Activated T-helper 1 cell treated with anti-CD3 and anti-CD28 coated beads, Interleukin-2, amount 50 U/mL, for 16 hours (primary cell): ENCODE results near the gene CDH13.

Source experiments
- DNase-seq, 2 donors: peaks; one replicate each; pipeline ENCODE4 v3.0.0-alpha.2; 2020; ENCODE audit warnings: low read depth in 1 of 2, low spot score in 1 of 2

CDH13 gene

GRCh38 chr16:83732536-83732935 lies 1105.8 kb downstream of the CDH13 start:
- no peak for DNase-seq

GRCh38 chr16:83733301-83733700 lies 1106.5 kb downstream of the CDH13 start:
- DNase-seq = no peak

GRCh38 chr16:83734136-83734535 lies 1107.4 kb downstream of the CDH13 start:
- DNase-seq = no peak

GRCh38 chr16:83737729-83738354 lies 1111.1 kb downstream of the CDH13 start:
- no peak for DNase-seq

DNA sequence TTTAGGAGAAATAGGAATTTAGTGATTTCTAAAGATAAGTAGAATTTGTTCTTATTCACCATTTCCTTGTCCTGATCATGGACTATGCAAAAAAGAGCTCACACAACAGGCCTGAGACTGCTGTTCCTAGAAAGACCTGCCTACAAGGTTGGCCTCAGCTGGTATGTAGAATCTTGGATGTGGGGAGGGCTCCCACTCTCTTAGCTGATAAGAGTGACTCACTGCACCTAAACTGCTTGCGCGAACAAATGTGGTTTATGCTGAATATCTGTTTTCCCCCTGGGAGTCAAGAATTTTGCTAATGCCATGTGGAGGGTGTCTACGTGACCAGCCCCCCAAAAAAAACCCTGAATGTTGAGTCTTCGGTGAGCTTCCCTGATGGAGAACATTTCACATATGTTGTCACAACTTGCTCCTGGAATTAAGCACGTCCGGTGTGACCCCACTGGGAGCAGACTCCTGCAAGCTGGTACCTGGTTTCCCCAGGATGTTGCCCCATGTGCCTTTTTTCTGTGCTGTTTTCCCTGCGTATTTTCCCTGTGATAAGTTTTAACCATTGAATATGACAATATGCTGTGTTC lies 1112.2 kb downstream of the CDH13 start:
- DNase-seq = no peak

DNA sequence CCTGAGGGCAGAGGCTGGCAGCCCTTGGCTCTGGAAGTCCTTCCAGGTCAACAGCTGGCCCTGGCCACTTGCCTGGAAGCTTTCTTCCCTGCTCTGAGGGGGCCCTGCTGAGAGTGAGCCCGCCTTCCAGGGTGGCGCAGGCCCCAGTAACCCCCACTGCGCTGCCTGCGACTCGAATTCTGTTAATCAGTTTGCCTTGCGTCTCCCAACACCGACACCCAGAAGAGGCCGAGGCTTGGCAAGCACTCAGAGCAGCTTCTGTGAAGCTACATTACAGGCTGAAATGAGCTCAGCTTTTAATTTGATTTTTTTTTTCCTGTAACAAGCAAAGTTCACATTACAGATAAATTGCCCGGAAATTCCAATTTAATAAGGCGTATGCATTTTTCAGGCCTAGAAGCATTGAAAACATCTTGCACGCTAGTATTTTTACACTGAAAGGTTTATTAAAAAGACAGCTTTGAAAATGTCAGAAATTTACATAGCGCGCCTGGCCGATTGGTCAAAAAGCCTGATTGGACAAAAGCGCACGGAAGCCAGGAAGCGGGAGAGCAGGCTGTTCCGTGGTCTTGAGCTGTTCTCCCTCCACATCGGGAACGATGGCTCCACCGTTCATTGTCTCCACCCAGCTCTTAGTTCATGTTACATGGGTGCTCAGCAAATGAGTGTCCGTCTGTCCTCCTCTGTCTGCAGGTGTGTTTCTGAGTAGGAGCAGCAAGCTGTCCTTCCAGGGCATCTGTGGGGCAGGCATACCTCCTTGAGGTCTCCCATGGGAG lies 1115.5 kb downstream of the CDH13 start:
- DNase-seq = no peak

DNA sequence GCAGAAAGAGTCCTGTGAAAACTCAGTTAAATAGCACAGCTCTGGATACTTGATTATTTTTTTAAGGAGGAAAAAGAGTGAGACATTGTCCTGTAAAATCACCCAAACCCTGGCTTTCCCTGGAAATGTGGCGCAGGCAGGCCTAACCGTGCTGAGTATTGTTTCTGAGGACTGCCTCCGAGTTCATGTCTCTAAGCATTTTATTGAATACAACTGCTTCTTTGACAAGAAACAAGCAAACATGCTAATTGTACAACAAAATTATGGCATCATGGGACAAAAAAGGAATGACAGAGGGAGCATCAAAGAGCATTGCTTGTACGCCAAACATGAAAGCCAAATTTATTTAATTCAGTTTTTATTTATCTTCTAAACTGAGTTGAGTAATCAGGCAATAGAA lies 1116.5 kb downstream of the CDH13 start:
- DNase-seq = no peak

- no peak for DNase-seq
These were observed 1117.0 kb downstream of the CDH13 start for GRCh38 chr16:83743720-83744119.

DNA sequence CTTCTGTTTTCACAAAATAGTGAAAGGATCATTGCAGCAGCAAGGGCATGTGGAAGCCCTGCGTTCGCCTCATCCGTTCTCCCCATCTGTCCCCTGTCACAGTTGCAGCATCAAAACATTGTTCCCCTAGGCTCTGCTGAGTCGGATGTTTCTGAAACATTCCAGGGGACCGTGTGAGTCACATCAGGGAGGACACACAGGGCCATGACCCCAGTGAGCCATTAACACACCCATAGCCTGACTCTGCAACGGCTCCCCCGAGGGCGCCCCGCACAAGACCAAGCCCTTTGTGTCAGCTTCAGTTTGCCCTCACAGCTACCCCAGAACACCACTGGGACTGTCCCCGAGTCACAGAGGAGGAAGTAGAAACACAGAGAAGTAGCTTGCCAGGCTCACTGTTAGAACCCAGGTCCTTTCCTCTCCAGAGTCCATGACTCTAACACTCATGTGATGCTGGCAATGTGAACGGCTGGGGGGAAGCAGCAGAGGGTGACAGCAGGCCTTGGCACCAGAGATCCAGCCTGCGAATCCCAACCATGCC lies 1117.7 kb downstream of the CDH13 start:
- no peak for DNase-seq

DNA sequence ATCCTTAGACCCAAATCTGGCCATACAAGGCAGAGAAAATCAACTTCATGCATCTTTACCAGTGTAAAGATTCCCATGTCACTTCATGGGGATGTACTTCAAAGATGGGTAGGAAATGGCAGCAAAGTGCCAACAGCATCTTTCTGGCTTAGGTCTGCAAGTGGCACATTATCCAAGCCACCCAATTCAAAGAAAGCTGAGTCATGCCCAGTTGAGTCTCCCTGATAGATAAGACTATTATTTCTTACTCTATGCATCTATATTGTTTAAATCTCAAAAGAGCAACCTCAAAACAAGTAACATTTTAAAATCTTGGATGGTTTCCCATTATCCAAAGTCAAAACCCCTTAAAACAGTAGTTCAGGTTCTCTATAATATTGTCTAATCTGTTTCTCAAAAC lies 1119.8 kb downstream of the CDH13 start:
- DNase-seq = no peak

- DNase-seq = no peak
These were observed 1121.2 kb downstream of the CDH13 start for GRCh38 chr16:83747936-83748335.

- no peak for DNase-seq
These were observed 1128.6 kb downstream of the CDH13 start for GRCh38 chr16:83755391-83755790.

- no peak for DNase-seq
These were observed 1135.6 kb downstream of the CDH13 start for GRCh38 chr16:83762141-83762991.

DNA sequence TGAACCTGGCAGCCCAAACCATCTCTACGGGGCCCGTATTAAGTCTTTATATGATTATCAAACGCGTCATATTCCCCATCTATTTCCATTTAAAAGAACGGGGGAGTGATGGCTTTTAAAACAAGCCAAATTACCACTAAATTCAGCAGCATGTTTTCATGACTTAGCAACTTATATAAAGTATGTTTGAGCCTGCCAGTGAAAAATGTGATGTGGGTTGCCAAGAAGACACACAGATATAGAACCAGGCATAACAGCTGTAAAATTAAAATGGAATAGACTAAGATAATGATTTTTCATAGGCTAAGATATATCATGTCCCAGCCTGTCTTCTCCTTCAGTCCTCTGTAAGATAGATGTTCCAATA lies 1136.2 kb downstream of the CDH13 start:
- no peak for DNase-seq

- DNase-seq = no peak
These were observed 1142.2 kb downstream of the CDH13 start for GRCh38 chr16:83768986-83769385.

DNA sequence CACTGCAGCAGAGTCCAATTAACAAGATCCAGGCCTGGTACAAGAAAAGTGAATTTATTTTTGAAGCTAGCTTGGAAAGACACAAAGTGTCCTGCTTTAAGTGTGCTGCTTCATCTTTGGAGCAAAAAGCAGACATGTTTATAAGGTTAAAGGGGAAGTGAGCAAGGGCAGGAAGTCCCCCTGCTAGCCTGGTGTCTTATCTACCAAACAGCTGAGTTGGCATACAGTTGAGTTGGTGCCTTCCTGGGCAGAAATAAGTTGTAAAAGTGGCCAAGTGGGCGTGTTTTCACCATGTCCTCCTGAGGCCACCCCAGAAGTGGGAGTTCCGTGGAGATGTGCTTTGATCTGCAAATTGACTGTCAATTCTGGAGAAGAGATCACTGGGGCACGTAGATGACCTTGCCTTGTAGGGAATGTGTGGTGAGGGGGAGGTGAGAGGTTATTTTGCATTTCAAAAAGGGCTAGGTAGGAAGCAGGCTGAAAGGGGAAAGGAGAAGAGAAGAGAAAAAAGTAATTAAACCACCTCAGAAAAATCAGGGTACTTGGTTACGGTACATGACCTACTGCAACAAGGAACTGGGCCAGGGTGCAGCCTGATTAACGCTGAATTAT lies 1142.7 kb downstream of the CDH13 start:
- DNase-seq = no peak

GRCh38 chr16:83771306-83771942 lies 1144.7 kb downstream of the CDH13 start:
- DNase-seq = no peak

DNA sequence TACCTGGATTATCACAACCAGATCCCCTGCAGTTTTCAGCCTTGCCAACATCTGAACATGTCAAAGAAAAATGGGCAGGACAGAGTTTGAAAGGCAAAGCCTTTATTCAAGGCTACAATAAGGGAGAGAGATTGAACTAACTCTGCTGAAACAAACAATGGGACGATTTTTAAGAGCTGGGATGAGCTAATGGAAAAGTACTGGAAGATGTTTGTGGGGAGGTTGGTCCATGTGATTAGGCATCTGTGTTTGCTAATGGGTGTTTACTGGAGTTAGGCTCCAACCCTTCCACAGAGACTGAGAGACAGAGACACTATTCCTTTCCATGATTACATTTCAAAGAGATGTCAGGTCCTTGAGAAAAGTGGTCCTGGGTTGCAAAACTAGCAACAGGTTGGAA lies 1146.0 kb downstream of the CDH13 start:
- DNase-seq = no peak

GRCh38 chr16:83774066-83774465 lies 1147.3 kb downstream of the CDH13 start:
- no peak for DNase-seq

DNA sequence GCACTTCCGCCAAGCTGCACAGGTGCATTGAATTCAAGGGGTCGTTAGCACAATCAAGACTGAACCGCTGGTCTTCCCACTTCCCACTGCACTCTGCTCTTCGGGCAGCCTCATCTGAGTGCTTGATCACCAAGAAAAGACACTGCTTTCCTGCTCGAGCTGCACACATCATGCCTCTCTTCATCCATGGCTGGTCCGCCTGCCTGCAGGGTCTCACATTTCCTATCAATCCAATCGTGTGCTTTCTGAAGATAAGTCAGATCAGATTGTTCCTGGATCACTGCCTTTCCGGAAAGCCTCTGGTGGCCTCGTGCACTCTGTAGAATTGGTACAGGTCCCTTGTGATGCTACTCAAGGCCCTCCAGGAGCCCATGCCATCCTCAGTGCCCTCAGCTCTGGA lies 1150.2 kb downstream of the CDH13 start:
- no peak for DNase-seq

DNA sequence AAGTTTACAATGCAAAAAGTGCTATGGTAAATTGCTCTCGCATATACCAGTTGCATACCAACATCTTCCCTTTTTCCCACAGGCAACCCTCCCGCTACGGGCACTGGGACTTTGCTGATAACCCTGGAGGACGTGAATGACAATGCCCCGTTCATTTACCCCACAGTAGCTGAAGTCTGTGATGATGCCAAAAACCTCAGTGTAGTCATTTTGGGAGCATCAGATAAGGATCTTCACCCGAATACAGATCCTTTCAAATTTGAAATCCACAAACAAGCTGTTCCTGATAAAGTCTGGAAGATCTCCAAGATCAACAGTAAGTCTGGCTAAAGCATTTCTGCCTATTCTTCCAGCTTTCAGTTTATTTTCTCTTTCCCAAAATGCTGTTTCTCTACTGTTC lies 1153.1 kb downstream of the CDH13 start:
- no peak for DNase-seq
